Measurements from ENCODE around the gene FOXO6.

The FOXO6 gene

GRCh38 chr1:41367288-41367642 is 6.0 kb downstream of the FOXO6 start:
- DNase-seq (ENCODE audit: low read depth) = no peak

DNA sequence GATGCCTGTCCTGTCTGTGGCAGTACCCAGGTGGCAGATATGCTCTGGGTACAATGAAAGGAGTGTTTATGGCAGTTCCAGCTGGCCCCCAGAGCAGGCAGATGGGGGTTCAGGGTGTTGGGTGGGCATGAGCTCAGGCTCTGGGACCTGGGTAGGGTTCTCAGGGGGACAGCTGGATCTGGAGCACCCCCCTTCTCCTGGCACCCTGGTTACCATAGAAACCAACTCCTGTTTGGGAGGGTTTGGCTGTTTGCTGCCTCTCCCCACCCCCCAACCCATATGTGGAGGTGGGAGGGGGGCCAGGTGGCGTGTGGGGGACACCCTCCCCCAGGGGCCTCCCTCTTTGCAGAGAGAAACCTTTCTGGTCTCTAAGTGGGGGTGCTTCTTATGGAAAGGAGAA is 7.1 kb downstream of the FOXO6 start:
- no peak for DNase-seq (ENCODE audit: low read depth)

- DNase-seq (ENCODE audit: low read depth) = no peak
Measured at GRCh38 chr1:41368801-41369200, 7.6 kb downstream of the FOXO6 start.

- no peak for DNase-seq (ENCODE audit: low read depth)
Measured at GRCh38 chr1:41369531-41369930, 8.3 kb downstream of the FOXO6 start.

DNA sequence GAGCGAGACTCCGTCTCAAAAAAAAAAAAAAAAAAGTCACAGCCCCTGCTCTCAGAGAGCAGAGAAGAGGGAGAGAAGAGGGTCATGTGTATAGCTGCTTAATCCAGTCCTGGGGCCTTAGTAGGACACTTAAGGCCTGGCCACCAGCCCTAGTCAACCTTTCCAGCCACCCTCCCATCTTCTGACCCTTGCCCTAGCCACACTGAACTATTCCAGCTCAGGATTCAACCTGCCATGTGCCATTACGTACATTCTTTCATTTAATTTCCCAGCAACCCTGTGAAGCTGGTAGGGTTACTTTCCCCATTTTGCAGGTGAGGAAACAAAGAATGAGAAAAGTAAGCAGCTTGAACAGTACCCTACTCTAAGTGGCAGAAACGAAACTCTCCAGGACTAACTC is 9.0 kb downstream of the FOXO6 start:
- DNase-seq (ENCODE audit: low read depth) = no peak

- no peak for DNase-seq (ENCODE audit: low read depth)
Measured at GRCh38 chr1:41370756-41371420, 9.7 kb downstream of the FOXO6 start.

DNA sequence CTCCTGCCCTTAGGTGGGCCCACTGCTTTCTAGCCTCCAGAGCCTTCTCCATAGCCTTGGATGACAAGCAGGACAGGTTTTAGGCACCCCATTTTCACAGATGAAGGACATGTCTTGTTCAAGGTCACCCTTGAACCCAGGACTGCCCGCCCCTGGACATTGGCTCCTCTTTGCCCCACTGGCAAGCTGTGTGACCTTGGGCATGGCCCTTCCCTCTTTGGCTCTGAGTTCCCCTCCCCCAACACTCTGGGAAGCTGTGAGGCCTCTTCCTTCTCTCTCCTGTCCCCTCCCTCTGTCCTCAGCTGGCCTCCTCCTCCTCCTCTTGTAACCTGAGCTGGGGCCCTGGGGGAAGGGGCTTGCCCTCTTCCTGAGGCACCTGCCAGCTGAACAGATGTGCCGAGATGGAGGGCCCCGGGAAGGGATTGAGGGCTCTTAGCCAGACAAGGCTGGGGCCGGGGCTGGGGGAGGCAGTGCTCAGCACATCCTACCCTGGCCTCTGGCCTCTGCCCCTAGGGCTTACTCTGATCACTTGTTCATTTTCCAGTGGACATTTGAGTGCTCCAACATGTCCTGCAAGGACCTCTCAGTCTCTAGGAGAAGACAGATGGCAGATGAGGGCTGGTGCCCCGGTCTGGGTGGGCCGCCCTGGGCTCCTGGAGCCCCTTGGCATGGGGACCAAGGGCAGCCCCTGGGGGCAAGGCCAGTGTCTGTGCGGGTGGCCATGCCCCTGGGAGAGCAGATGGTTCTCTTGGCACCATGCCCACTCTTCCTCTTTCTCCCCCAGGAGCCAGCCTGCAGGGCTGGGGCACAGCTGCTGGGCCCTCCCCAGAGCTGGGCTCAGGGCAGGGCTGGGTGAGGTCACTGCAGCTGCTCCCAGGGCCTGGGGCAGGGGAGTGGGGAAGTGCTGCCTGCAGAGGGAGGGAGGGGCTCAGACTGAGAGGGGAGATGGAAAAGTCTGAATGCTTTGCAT is 10.7 kb downstream of the FOXO6 start:
- no peak for DNase-seq (ENCODE audit: low read depth)

DNA sequence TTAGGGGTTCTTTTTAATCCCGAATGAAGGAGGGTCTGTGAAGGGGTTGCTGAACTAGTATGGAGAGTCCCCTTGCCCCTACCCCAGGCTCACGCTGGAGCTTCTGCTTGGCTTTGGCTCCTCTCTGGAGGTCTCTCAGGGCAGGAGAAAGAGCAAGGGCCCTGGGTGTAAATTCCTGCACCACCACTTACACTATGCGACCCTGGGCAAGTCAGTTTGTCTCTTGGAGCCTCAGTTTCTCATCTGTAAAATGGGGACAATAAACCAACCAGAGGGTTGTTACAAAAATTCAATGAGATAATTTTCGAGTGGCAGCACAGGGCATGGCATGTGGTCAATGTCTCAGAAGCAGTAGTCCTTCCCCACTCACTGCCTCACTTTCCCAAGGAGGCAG is 11.4 kb downstream of the FOXO6 start:
- DNase-seq (ENCODE audit: low read depth) = no peak

DNA sequence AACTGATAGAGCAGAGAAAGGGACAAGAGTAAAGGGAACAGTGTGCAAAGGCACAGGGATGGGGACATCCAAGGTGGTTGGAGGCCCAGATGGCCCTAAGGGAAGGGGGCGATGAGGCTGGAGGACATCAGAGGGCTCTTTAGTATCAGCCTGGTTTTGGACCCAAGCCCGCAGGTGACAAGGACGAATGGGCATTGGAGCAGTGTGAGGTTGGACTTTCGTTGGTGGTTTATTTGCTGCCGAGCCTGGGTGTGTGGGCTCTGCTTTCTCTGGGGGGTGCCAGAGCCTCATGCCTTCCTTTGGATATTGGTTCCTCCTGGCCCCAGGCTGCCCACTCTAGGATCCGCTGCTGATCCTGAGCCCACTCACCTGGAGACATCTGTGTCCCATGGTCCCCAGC is 12.1 kb downstream of the FOXO6 start:
- DNase-seq (ENCODE audit: low read depth) = no peak

- DNase-seq (ENCODE audit: low read depth) = no peak
Measured at GRCh38 chr1:41374711-41375110, 13.5 kb downstream of the FOXO6 start.

- no peak for DNase-seq (ENCODE audit: low read depth)
Measured at GRCh38 chr1:41377397-41377796, 16.2 kb downstream of the FOXO6 start.

- no peak for DNase-seq (ENCODE audit: low read depth)
Measured at GRCh38 chr1:41378222-41378621, 17.0 kb downstream of the FOXO6 start.

- no peak for DNase-seq (ENCODE audit: low read depth)
Measured at GRCh38 chr1:41378999-41379737, 17.9 kb downstream of the FOXO6 start.

GRCh38 chr1:41379738-41380130 is 18.5 kb downstream of the FOXO6 start:
- DNase-seq (ENCODE audit: low read depth) = no peak

GRCh38 chr1:41380195-41380594 is 19.0 kb downstream of the FOXO6 start:
- no peak for DNase-seq (ENCODE audit: low read depth)

- no peak for DNase-seq (ENCODE audit: low read depth)
Measured at GRCh38 chr1:41380979-41381691, 19.9 kb downstream of the FOXO6 start.

DNA sequence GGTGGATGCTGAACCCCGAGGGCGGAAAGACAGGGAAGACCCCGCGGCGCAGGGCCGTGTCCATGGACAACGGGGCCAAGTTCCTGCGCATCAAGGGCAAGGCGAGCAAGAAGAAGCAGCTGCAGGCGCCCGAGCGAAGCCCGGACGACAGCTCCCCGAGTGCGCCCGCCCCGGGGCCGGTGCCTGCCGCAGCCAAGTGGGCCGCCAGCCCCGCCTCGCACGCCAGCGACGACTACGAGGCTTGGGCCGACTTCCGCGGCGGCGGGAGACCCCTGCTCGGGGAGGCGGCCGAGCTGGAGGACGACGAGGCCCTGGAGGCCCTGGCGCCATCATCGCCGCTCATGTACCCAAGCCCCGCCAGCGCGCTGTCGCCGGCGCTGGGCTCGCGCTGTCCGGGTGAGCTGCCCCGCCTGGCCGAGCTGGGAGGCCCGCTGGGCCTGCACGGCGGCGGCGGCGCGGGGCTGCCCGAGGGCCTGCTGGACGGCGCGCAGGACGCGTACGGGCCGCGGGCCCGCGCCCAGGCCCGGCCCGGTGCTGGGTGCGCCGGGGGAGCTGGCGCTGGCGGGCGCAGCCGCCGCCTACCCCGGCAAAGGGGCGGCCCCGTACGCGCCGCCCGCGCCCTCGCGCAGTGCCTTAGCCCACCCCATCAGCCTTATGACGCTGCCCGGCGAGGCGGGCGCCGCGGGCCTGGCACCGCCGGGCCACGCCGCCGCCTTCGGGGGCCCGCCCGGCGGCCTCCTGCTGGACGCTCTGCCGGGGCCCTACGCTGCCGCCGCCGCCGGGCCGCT is 20.7 kb downstream of the FOXO6 start:
- DNase-seq (ENCODE audit: low read depth) = no peak

DNA sequence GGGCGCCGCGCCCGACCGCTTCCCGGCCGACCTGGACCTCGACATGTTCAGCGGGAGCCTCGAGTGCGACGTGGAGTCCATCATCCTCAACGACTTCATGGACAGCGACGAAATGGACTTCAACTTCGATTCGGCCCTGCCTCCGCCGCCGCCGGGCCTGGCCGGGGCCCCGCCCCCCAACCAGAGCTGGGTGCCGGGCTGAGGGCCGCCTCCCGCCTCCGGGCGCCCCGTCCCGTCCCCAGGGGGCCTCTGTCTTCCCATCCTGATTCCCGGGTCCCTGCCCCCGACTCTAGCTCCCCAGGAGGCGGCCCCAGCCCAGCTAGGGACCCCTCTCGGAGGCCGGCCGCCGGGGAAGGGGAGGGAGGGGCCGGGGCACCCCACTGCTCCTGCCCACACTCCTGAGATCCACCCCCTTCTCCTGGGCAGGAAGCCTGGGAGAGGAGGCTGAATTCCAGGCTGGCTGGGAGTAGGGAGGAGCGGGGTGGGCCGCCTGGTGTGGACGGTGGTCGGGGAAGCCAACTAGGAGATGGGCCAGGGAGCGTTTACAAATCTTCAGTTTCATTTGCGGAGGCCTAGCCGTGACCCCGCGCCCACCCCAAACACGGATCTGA is 21.4 kb downstream of the FOXO6 start:
- no peak for DNase-seq (ENCODE audit: low read depth)

DNA sequence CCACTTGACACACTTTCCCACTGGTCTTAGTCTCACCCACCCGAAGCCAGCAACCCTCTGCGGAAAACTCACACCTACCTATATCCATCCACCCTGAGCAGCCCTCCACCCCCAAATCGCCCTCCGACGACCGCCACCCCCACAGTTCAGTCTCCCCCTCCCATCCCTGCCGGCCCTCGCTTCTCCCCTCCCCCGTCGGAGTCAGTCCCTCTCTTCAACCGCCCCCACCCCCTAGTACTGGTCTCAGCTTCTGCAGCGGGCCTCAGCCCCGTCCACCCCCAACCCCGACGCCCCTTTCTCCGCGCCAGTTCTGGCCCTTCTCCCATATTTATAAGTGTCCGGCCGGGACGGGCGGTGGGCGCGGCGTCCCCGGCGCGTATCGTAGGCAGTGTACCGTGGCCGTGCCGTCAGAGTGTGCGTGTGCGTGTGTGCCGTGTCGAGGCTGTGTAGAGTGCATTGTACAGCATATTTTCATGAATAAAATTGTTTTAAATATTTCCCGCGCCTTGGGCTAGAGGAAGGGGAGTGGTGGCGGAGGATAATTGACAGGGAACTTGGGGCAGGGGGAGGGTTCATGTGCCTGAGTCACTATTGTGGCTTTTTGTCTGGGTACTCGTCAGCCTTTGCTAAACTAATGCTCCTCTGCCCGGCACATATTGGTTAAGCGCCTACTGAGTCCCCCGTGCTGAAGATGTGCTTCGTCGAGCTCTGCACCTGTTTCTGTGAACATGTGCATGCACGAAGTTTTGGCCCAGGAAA is 22.0 kb downstream of the FOXO6 start:
- no peak for DNase-seq (ENCODE audit: low read depth)

DNA sequence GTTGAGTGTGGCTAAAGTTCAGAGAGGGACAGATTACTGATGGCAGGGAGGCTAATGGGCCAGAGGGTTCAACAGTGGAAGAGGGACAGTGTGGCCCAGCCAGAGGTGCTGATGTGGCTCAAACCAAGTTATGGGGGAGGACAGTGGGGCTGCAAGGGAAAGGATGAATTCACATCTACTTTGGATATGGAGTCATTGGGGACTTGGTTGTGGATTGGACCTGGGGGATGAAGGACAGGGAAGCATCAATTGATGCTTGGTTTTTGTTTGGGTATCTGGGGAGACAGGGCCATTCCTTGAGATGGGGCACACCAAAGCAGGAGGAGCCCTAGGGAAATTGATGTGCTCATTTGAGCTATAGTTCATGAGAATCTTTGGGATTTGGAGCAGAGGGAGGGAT is 23.3 kb downstream of the FOXO6 start:
- DNase-seq (ENCODE audit: low read depth) = no peak
